ENCODE measurements around the gene SEMA5B.

- TF ChIP-seq REST (IDR thresholded peaks at IDR 0.05; ENCODE audit: insufficient read depth in 1 of 2, low read depth in 2 of 2, low read length in 2 of 2) = no peak
- no peak for TF ChIP-seq TAF1 (IDR thresholded peaks at IDR 0.05; ENCODE audit: borderline replicate concordance, insufficient read depth, low read length)
- no peak for TF ChIP-seq POLR2AphosphoS5 (IDR thresholded peaks at IDR 0.05; ENCODE audit: low read depth, low read length)
Measured at GRCh38 chr3:123002749-123003497, 24.6 kb downstream of the SEMA5B start.

All from PFSK-1 (cell line).